GM12872 (cell line): Measurements from ENCODE around the gene TOMM34.

Source experiments
- TF ChIP-seq, protein P1 (sequence below): IDR thresholded peaks from 3 replicates; pipeline ENCODE4 v1.5.1; 2011; ENCODE audit warnings: low read depth, mild to moderate bottlenecking, low read length, moderate library complexity; ENCODE audit not compliant: insufficient read depth

Gene TOMM34

DNA sequence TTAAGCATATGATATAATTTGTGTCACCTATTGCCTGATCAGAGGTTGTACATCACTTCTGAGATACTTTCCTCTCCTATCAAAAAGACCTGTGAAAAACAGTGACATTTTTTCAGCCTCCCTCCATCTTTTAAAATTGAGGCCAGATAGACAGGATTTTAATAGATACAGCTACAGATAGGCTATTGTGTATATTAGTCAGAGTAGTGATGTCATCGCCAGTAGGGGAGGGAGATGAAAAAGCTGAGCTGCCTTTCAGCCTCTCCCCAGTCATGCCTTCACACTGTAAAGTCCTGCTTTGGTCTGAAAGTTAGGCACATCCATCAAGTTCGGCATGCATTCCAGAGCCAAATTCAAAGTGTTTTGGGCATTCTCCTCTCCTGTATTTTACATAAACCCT, 58.2 kb downstream of the TOMM34 start:
- TF ChIP-seq, protein P1, sequence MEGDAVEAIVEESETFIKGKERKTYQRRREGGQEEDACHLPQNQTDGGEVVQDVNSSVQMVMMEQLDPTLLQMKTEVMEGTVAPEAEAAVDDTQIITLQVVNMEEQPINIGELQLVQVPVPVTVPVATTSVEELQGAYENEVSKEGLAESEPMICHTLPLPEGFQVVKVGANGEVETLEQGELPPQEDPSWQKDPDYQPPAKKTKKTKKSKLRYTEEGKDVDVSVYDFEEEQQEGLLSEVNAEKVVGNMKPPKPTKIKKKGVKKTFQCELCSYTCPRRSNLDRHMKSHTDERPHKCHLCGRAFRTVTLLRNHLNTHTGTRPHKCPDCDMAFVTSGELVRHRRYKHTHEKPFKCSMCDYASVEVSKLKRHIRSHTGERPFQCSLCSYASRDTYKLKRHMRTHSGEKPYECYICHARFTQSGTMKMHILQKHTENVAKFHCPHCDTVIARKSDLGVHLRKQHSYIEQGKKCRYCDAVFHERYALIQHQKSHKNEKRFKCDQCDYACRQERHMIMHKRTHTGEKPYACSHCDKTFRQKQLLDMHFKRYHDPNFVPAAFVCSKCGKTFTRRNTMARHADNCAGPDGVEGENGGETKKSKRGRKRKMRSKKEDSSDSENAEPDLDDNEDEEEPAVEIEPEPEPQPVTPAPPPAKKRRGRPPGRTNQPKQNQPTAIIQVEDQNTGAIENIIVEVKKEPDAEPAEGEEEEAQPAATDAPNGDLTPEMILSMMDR = no peak

DNA sequence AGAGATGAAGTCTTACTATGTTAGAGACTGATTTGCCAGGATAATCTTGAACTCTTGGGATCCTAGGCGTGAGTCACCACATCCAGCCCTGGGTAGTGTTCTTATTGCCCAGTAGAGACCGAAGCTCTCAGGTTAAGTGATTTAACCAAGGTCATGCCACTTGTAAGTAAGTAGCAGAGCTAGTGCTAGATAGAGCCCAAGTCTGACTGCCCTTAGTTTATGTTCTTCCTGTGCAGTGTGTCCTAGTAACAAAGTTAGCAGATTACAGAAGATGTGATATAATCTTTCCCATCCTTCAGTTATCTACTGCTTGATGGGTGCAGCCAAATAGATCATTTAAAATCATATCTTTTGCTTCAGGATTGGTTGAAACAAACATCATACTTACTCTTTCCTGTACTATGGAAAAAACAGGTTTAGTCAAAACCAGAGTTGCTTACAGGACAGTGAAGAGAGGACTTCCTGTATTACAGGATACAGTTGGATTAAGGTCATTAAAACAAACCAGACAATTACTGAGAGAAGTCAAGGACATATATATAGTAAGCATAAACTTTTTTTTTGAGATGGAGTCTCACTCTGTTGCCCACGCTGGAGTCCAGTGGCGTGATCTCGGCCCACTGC, 59.9 kb downstream of the TOMM34 start:
- TF ChIP-seq, protein P1 = no peak

DNA sequence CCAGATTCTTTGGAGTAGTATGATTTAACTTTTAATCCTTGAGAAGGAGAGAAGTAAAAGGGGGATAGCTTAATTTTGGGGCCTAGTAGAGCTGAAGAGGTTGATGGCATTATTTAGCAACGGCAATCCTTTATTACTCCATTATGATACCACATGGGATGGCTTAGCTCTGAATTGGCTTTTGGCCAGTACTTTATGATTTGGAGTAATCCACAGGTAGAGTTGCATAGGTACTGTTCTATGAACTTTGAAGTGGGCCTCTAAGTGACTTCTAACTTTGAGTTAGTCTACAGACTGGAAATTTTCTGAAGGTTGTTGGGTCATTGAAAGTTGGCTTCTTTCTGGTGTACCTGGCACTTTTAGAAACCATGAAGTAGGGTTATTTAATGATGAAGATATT, 63.1 kb downstream of the TOMM34 start:
- TF ChIP-seq, protein P1 = no peak

DNA sequence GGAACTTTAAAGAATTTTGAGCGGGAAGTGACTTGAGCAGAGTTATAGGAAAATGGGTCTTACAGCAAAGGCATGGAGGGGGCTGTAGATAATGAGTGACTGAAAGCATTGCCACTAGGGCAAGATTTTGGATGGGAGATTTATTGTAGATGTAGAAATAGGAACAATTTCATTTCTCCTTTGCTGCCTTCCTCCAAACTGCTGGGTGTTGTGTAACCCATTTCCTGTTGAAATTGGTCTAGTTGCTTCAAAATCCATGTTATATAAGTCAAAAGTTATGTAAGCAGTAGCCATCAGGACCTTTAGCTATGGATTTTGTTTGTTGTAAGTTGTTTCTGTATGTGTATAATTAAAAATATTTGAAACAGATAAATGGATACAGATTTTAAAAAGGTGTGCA, 63.6 kb downstream of the TOMM34 start:
- TF ChIP-seq, protein P1 = no peak

DNA sequence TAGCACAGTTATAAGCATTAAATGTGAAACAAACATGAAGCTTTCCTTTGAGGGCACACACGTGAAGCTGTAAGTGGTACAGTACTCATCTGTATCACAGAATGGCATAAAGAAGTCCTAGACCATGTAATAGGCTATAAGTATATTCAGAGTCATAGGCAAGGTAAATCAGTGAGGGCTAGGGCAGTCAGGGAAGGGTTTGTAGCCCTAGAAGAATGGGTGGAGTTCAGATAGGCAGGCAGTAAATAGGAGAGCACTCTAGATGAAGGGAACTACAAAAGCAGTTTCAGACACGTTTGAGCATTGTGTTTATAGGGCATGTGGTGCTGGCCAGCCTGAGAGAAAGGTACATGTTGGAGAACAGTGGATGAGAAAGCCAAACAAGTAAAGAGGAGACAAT, 65.2 kb downstream of the TOMM34 start:
- TF ChIP-seq, protein P1 = no peak
